GM19372 (cell line): ENCODE data around the gene GNPTG.

Experiments
- ATAC-seq: cut with Tn5 transposase; IDR thresholded peaks from one replicate; pipeline ENCODE4 v1.9.1; 2021; ENCODE audit warnings: mild to moderate bottlenecking, low read depth, moderate library complexity; ENCODE audit not compliant: unreplicated experiment

GNPTG gene

GRCh38 chr16:1332618-1333148 is 19.0 kb upstream of the GNPTG start:
- no peak for ATAC-seq

- no peak for ATAC-seq
Measured at GRCh38 chr16:1333149-1333812, 18.4 kb upstream of the GNPTG start, which contains the start of gene BAIAP3. TSS of gene BAIAP3 (plus strand) at chr16:1333645. CDS start at chr16:1338550, 4,905 bp downstream.

GRCh38 chr16:1333854-1334700 is 17.7 kb upstream of the GNPTG start:
- ATAC-seq, result no peak

GRCh38 chr16:1334739-1335138 is 17.0 kb upstream of the GNPTG start:
- ATAC-seq, result no peak

GRCh38 chr16:1335211-1335971 is 16.3 kb upstream of the GNPTG start:
- ATAC-seq, result no peak

GRCh38 chr16:1335996-1336395 is 15.7 kb upstream of the GNPTG start:
- ATAC-seq, result no peak

GRCh38 chr16:1336619-1337018 is 15.1 kb upstream of the GNPTG start:
- ATAC-seq, result no peak

GRCh38 chr16:1337486-1337885 is 14.2 kb upstream of the GNPTG start:
- no peak for ATAC-seq

- no peak for ATAC-seq
Measured at GRCh38 chr16:1338119-1338730, 13.5 kb upstream of the GNPTG start.

- ATAC-seq, result no peak
Measured at GRCh38 chr16:1338855-1339675, 12.7 kb upstream of the GNPTG start.

- ATAC-seq, result no peak
Measured at GRCh38 chr16:1340730-1341494, 10.8 kb upstream of the GNPTG start.

GRCh38 chr16:1341495-1342420 is 10.0 kb upstream of the GNPTG start:
- ATAC-seq, result no peak

GRCh38 chr16:1342526-1343427 is 9.0 kb upstream of the GNPTG start:
- peak; percentile 81 for ATAC-seq

GRCh38 chr16:1343428-1344242 is 8.1 kb upstream of the GNPTG start:
- no peak for ATAC-seq

- ATAC-seq, result no peak
Measured at GRCh38 chr16:1344499-1344898, 7.2 kb upstream of the GNPTG start.

GRCh38 chr16:1345087-1345486 is 6.6 kb upstream of the GNPTG start:
- no peak for ATAC-seq
